ENCODE measurements around the gene UNK. TPM values are rescaled to one million over a fixed set of nuclear protein-coding genes. Genes with fewer than 3 reads are reported as not detected.

UNK gene
- total and polyA plus RNA-seq, 2 of the 13 experiments (the other 11 are each of a cell fraction or from before 2014, with no cell fraction given): 31.6 to 33.0 TPM

DNA sequence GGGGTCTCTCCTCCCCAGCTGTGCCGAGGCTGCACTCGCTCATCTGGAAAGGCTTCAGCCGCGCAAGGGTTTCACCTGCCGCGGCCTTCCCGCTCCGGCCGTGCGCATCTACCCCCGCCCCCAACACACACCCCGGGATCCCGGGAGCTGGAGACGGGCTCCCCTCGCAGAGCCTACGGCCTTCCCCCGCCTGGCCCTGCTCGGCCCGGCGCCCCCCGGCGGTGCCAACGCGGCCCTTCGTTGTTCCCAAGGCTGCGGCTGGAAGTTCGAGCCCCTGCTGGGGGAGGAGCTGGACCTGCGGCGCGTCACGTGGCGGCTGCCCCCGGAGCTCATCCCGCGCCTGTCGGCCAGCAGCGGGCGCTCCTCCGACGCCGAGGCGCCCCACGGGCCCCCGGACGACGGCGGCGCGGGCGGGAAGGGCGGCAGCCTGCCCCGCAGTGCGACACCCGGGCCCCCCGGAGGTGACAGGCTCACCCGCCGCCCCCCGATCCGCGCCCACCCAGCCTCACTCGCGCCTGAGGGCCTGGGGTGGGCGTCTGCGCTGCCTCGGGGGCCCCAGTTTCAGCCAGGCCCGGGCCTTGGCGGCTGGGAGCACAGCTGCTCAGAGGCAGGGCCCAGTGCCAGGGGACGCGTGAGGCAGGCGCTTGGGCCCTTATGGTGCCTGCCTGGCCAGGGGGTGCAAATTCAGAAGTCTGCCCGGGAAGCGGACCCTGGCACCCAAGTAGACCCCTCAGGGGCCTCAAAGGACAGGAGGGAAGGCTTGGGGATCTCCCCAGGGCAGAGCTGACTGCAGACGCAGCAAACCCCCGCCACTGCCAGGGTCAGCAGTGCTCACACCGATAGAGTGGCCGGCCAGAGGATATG is 30.9 kb upstream of the UNK start (continued):
- TF ChIP-seq, protein P1, sequence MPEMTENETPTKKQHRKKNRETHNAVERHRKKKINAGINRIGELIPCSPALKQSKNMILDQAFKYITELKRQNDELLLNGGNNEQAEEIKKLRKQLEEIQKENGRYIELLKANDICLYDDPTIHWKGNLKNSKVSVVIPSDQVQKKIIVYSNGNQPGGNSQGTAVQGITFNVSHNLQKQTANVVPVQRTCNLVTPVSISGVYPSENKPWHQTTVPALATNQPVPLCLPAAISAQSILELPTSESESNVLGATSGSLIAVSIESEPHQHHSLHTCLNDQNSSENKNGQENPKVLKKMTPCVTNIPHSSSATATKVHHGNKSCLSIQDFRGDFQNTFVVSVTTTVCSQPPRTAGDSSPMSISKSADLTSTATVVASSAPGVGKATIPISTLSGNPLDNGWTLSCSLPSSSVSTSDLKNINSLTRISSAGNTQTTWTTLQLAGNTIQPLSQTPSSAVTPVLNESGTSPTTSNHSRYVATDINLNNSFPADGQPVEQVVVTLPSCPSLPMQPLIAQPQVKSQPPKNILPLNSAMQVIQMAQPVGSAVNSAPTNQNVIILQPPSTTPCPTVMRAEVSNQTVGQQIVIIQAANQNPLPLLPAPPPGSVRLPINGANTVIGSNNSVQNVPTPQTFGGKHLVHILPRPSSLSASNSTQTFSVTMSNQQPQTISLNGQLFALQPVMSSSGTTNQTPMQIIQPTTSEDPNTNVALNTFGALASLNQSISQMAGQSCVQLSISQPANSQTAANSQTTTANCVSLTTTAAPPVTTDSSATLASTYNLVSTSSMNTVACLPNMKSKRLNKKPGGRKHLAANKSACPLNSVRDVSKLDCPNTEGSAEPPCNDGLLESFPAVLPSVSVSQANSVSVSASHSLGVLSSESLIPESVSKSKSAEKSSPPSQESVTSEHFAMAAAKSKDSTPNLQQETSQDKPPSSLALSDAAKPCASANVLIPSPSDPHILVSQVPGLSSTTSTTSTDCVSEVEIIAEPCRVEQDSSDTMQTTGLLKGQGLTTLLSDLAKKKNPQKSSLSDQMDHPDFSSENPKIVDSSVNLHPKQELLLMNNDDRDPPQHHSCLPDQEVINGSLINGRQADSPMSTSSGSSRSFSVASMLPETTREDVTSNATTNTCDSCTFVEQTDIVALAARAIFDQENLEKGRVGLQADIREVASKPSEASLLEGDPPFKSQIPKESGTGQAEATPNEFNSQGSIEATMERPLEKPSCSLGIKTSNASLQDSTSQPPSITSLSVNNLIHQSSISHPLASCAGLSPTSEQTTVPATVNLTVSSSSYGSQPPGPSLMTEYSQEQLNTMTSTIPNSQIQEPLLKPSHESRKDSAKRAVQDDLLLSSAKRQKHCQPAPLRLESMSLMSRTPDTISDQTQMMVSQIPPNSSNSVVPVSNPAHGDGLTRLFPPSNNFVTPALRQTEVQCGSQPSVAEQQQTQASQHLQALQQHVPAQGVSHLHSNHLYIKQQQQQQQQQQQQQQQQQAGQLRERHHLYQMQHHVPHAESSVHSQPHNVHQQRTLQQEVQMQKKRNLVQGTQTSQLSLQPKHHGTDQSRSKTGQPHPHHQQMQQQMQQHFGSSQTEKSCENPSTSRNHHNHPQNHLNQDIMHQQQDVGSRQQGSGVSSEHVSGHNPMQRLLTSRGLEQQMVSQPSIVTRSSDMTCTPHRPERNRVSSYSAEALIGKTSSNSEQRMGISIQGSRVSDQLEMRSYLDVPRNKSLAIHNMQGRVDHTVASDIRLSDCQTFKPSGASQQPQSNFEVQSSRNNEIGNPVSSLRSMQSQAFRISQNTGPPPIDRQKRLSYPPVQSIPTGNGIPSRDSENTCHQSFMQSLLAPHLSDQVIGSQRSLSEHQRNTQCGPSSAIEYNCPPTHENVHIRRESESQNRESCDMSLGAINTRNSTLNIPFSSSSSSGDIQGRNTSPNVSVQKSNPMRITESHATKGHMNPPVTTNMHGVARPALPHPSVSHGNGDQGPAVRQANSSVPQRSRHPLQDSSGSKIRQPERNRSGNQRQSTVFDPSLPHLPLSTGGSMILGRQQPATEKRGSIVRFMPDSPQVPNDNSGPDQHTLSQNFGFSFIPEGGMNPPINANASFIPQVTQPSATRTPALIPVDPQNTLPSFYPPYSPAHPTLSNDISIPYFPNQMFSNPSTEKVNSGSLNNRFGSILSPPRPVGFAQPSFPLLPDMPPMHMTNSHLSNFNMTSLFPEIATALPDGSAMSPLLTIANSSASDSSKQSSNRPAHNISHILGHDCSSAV (CRISPR knock-in tag; IDR thresholded peaks at IDR 0.05; ENCODE audit: borderline replicate concordance): no peak
- TF ChIP-seq, protein P2, sequence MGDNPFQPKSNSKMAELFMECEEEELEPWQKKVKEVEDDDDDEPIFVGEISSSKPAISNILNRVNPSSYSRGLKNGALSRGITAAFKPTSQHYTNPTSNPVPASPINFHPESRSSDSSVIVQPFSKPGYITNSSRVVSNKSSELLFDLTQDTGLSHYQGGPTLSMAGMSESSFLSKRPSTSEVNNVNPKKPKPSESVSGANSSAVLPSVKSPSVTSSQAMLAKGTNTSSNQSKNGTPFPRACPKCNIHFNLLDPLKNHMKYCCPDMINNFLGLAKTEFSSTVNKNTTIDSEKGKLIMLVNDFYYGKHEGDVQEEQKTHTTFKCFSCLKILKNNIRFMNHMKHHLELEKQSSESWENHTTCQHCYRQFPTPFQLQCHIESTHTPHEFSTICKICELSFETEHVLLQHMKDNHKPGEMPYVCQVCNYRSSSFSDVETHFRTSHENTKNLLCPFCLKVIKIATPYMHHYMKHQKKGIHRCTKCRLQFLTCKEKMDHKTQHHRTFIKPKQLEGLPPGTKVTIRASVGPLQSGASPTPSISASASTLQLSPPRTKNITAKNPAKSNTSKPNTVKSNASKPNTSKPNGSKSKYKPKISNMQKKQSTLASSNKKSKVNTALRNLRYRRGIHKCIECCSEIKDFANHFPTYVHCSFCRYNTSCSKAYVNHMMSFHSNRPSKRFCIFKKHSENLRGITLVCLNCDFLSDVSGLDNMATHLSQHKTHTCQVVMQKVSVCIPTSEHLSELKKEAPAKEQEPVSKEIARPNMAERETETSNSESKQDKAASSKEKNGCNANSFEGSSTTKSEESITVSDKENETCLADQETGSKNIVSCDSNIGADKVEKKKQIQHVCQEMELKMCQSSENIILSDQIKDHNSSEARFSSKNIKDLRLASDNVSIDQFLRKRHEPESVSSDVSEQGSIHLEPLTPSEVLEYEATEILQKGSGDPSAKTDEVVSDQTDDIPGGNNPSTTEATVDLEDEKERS (CRISPR knock-in tag; IDR thresholded peaks at IDR 0.05): no peak; the same call in 1 of the 2 replicates
- TF ChIP-seq ZNF264 (CRISPR knock-in tag; IDR thresholded peaks at IDR 0.05) (0 out of 2 replicates have a peak, but pooled peaks have one; percentile 7), CBFB (CRISPR knock-in tag; IDR thresholded peaks at IDR 0.05) (peak; percentile 47; the same call in 1 of the 2 replicates), ZBTB8A (CRISPR knock-in tag; IDR thresholded peaks at IDR 0.05; ENCODE audit: borderline replicate concordance, low read depth) (no peak), ZSCAN29 (CRISPR knock-in tag; conservative IDR thresholded peaks at IDR 0.05) (no peak), KLF12 (CRISPR knock-in tag; IDR thresholded peaks at IDR 0.05; ENCODE audit: borderline replicate concordance) (peak; percentile 36; the same call in 1 of the 2 replicates), AGO1 (IDR thresholded peaks at IDR 0.05; ENCODE audit: low read depth, low read length, poor library complexity, severe bottlenecking) (peak; percentile 20), RAD21 (CRISPR knock-in tag; IDR thresholded peaks at IDR 0.05) (peak; percentile 74), ZNF550 (CRISPR knock-in tag; IDR thresholded peaks at IDR 0.05; ENCODE audit: borderline replicate concordance) (peak; percentile 30; the same call in 1 of the 2 replicates)
- TF ChIP-seq, protein P3, sequence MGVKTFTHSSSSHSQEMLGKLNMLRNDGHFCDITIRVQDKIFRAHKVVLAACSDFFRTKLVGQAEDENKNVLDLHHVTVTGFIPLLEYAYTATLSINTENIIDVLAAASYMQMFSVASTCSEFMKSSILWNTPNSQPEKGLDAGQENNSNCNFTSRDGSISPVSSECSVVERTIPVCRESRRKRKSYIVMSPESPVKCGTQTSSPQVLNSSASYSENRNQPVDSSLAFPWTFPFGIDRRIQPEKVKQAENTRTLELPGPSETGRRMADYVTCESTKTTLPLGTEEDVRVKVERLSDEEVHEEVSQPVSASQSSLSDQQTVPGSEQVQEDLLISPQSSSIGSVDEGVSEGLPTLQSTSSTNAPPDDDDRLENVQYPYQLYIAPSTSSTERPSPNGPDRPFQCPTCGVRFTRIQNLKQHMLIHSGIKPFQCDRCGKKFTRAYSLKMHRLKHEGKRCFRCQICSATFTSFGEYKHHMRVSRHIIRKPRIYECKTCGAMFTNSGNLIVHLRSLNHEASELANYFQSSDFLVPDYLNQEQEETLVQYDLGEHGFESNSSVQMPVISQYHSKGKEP (CRISPR knock-in tag; IDR thresholded peaks at IDR 0.05): no peak; the same call in none of the 2 replicates
- TF ChIP-seq, protein P4, sequence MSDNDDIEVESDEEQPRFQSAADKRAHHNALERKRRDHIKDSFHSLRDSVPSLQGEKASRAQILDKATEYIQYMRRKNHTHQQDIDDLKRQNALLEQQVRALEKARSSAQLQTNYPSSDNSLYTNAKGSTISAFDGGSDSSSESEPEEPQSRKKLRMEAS (IDR thresholded peaks at IDR 0.05): peak; percentile 99

Measured in HepG2 (cell line).